ENCODE data around the gene ITGB3. TPM values are rescaled to one million over a fixed set of nuclear protein-coding genes. Genes with fewer than 3 reads are reported as not detected.
A peak's percentile ranks its signal among the peaks of the same experiment; 100 is the strongest.
"Not testable (repeated sequence)": the region's sequence is repeated elsewhere in the genome, so short reads cannot be mapped to it uniquely, and the experiment has no call there.

Gene ITGB3
- total and polyA plus RNA-seq, 5 donors from 2014 or later: 0.05 to 18.4 TPM; not detected in 3

DNA sequence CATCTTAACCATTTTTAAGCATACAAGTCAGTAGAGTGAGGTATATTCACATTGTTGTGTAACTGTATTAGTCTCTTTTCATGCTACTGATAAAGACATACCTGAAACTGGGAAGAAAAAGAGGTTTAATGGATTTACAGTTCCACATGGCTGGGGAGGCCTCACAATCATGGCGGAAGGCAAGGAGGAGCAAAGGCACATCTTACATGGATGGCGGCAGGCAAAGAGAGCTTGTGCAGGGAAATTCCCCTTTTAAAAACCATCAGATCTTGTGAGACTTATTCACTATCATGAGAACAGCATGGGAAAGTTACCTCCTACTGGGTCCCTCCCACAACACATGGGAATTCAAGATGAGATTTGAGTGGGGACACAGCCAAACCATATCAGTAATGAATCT, 29.6 kb upstream of the ITGB3 start:
- not testable (repeated sequence) for H3K4me3 Mint-ChIP-seq; H3K36me3 ChIP-seq (ENCODE audit: control insufficient read depth, insufficient read depth, low read length); H3K27me3 Mint-ChIP-seq; H3K4me3 ChIP-seq (ENCODE audit: low read depth, low read length); H3K27ac ChIP-seq (ENCODE audit: insufficient read depth, low read length, poor library complexity, severe bottlenecking); H3K36me3 Mint-ChIP-seq; H3K4me1 ChIP-seq (ENCODE audit: control insufficient read depth, insufficient read depth, low read length, poor library complexity, severe bottlenecking); H3K27me3 ChIP-seq (ENCODE audit: control insufficient read depth, insufficient read depth, low read length); DNase-seq; ATAC-seq (ENCODE audit: low read depth in 2 of 2); H3K9me3 ChIP-seq (ENCODE audit: control insufficient read depth in 2 of 2, low read length in 2 of 2); H3K9me3 Mint-ChIP-seq; H3K27ac Mint-ChIP-seq
- peaks cover 0 to 19% (median 5%) of the 10 kb centered on the region in 4 donors for H3K4me1 Mint-ChIP-seq

DNA sequence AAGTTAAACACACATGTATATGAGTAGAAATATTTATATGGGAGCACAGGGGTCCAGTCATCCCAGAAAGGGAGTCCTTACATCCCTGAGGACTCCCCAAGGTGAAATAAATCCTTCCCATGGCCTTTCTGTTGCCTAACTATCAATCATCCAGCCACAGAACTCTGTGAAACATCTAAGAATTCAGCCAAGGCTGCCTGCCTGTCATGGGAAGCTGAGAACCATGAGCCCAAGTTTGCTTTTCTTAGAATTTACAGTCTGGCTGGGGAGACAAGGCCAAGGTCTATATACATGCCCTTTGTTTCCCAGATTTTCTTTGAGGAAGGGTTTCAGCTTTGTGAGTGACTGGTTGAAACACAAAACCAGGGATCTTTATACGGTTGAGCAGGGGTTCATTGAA, 28.7 kb upstream of the ITGB3 start:
- peaks cover 5% of the 10 kb centered on the region for H3K27me3 Mint-ChIP-seq
- ATAC-seq (ENCODE audit: low read depth in 2 of 2): no peak
- no peak overlapping the region for H3K27ac ChIP-seq (ENCODE audit: insufficient read depth, low read length, poor library complexity, severe bottlenecking)
- H3K27me3 ChIP-seq (ENCODE audit: control insufficient read depth, insufficient read depth, low read length): no peaks in the 10 kb centered on the region
- peaks cover 10% of the 10 kb centered on the region for H3K4me1 ChIP-seq (ENCODE audit: control insufficient read depth, insufficient read depth, low read length, poor library complexity, severe bottlenecking)
- no peak overlapping the region for H3K27ac Mint-ChIP-seq
- no peaks in the 10 kb centered on the region for H3K9me3 ChIP-seq (ENCODE audit: control insufficient read depth in 2 of 2, low read length in 2 of 2)
- no peaks in the 10 kb centered on the region for H3K36me3 Mint-ChIP-seq
- no peaks in the 10 kb centered on the region for H3K36me3 ChIP-seq (ENCODE audit: control insufficient read depth, insufficient read depth, low read length)
- H3K4me1 Mint-ChIP-seq: peaks cover 0 to 22% (median 12%) of the 10 kb centered on the region in 4 donors
- no peak overlapping the region for H3K4me3 ChIP-seq (ENCODE audit: low read depth, low read length)
- H3K4me3 Mint-ChIP-seq: no peak overlapping the region
- peaks cover 0 to 1% (median 0%) of the 10 kb centered on the region in 7 donors for H3K9me3 Mint-ChIP-seq
- no peak for DNase-seq

DNA sequence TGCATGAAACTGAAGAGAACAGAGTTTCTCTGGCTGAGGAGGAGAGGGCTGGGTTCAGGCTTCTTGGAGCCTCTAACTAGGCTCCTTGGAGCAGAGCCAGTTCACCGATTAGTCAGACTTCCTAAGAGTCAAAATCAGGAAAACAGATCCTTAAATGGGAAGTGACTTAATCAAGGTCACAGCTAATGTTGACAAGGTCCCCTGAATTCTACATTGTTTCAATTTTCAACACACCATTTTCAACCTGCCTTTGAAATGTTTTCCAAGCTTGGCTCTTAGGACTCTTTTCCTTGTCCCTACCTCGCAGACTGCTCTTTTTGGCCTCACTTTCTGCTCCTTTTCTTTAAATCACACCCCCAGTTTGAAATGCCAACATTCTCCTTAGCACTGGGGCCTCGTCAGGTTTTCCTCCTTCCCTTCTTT, 28.2 kb upstream of the ITGB3 start:
- Mint-ChIP-seq H3K27ac (peak overlapping the region in 1 of 3 donors; percentile 46), H3K4me1 (peaks cover 0 to 21% (median 13%) of the 10 kb centered on the region in 4 donors), H3K4me3 (no peak overlapping the region), H3K36me3 (no peaks in the 10 kb centered on the region), H3K9me3 (peaks cover 0 to 1% (median 0%) of the 10 kb centered on the region in 7 donors), H3K27me3 (peaks cover 5% of the 10 kb centered on the region)
- no peaks in the 10 kb centered on the region for H3K9me3 ChIP-seq (ENCODE audit: control insufficient read depth in 2 of 2, low read length in 2 of 2)
- H3K27ac ChIP-seq (ENCODE audit: insufficient read depth, low read length, poor library complexity, severe bottlenecking): no peak overlapping the region
- H3K4me3 ChIP-seq (ENCODE audit: low read depth, low read length): no peak overlapping the region
- DNase-seq (no peak), ATAC-seq (ENCODE audit: low read depth in 2 of 2) (no peak)
- no peaks in the 10 kb centered on the region for H3K36me3 ChIP-seq (ENCODE audit: control insufficient read depth, insufficient read depth, low read length)
- no peaks in the 10 kb centered on the region for H3K27me3 ChIP-seq (ENCODE audit: control insufficient read depth, insufficient read depth, low read length)
- H3K4me1 ChIP-seq (ENCODE audit: control insufficient read depth, insufficient read depth, low read length, poor library complexity, severe bottlenecking): peaks cover 9% of the 10 kb centered on the region

DNA sequence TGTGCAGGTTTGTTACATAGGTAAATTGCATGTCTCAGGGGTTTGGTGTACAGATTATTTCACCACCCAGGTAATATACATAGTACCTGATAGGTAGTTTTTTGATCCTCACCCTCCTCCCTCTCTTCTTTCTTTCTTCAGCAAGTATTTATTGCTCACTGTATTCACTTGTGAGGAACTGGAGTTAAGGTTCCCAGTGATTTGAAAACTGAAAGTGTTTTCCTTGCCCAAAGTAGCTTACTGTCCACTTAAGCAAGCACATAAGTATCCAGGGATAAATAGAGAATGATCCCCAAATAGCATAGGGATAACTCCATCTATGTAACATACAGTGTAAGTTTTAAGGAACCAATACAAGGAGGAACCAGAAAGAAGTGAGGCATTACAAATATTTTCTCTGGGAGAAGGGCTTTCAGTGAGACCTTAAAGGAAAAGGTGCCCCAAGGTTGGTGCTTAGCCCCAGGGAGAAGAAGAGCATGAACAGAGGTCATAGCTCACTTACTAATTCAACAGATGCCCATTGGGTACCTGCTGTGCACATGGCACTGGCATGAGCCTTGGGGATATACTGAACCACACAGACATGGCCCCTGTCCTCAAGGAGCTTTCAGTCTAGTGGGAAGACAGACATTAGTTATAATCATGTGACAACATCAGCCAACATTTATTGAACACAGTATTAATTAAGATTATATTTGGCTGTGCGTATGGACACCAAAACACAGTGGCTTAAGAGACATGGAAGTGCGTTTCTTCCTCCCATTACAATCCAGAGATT, 27.5 kb upstream of the ITGB3 start:
- H3K36me3 ChIP-seq (ENCODE audit: control insufficient read depth, insufficient read depth, low read length): no peaks in the 10 kb centered on the region
- no peak overlapping the region for H3K27ac ChIP-seq (ENCODE audit: insufficient read depth, low read length, poor library complexity, severe bottlenecking)
- H3K4me1 ChIP-seq (ENCODE audit: control insufficient read depth, insufficient read depth, low read length, poor library complexity, severe bottlenecking): peaks cover 3% of the 10 kb centered on the region
- no peaks in the 10 kb centered on the region for H3K27me3 ChIP-seq (ENCODE audit: control insufficient read depth, insufficient read depth, low read length)
- ATAC-seq (ENCODE audit: low read depth in 2 of 2) (no peak), DNase-seq (no peak)
- H3K36me3 Mint-ChIP-seq: no peaks in the 10 kb centered on the region
- H3K4me3 Mint-ChIP-seq: no peak overlapping the region
- no peaks in the 10 kb centered on the region for H3K9me3 ChIP-seq (ENCODE audit: control insufficient read depth in 2 of 2, low read length in 2 of 2)
- peak overlapping the region in 1 of 3 donors; percentile 46 for H3K27ac Mint-ChIP-seq
- H3K4me1 Mint-ChIP-seq: peaks cover 0 to 16% (median 12%) of the 10 kb centered on the region in 4 donors
- peaks cover 5% of the 10 kb centered on the region for H3K27me3 Mint-ChIP-seq
- H3K9me3 Mint-ChIP-seq: peaks cover 0 to 1% (median 0%) of the 10 kb centered on the region in 7 donors
- no peak overlapping the region for H3K4me3 ChIP-seq (ENCODE audit: low read depth, low read length)

DNA sequence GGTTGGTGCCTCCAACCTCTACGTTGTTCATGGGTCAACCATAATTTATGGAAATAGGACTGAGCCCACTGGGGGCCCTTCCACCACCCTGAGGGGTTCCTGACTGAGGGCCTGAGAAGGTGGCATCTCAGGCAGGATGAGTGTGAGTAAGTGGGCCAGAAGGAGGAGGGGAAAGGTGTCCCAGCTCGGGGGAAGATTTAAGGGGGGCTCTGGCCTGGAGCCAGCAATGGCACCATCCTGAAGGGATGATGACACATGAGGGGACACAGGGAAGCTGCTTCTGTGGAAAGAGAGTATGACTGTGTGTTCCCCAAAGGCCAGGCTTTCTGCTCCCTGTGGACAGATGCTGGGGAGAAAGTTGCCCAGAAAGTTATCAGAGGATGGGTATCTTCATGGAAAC, 25.8 kb upstream of the ITGB3 start:
- Histone ChIP-seq H3K36me3 (ENCODE audit: control insufficient read depth, insufficient read depth, low read length) (no peaks in the 10 kb centered on the region), H3K4me3 (ENCODE audit: low read depth, low read length) (no peak overlapping the region), H3K27me3 (ENCODE audit: control insufficient read depth, insufficient read depth, low read length) (no peaks in the 10 kb centered on the region), H3K9me3 (ENCODE audit: control insufficient read depth in 2 of 2, low read length in 2 of 2) (no peaks in the 10 kb centered on the region), H3K27ac (ENCODE audit: insufficient read depth, low read length, poor library complexity, severe bottlenecking) (no peak overlapping the region), H3K4me1 (ENCODE audit: control insufficient read depth, insufficient read depth, low read length, poor library complexity, severe bottlenecking) (peaks cover 3% of the 10 kb centered on the region)
- no peak overlapping the region for H3K27ac Mint-ChIP-seq
- ATAC-seq (ENCODE audit: low read depth in 2 of 2) (no peak), DNase-seq (no peak)
- H3K9me3 Mint-ChIP-seq: no peaks in the 10 kb centered on the region
- H3K36me3 Mint-ChIP-seq: no peaks in the 10 kb centered on the region
- peaks cover 5% of the 10 kb centered on the region for H3K27me3 Mint-ChIP-seq
- no peak overlapping the region for H3K4me3 Mint-ChIP-seq
- peaks cover 0 to 13% (median 11%) of the 10 kb centered on the region in 4 donors for H3K4me1 Mint-ChIP-seq

DNA sequence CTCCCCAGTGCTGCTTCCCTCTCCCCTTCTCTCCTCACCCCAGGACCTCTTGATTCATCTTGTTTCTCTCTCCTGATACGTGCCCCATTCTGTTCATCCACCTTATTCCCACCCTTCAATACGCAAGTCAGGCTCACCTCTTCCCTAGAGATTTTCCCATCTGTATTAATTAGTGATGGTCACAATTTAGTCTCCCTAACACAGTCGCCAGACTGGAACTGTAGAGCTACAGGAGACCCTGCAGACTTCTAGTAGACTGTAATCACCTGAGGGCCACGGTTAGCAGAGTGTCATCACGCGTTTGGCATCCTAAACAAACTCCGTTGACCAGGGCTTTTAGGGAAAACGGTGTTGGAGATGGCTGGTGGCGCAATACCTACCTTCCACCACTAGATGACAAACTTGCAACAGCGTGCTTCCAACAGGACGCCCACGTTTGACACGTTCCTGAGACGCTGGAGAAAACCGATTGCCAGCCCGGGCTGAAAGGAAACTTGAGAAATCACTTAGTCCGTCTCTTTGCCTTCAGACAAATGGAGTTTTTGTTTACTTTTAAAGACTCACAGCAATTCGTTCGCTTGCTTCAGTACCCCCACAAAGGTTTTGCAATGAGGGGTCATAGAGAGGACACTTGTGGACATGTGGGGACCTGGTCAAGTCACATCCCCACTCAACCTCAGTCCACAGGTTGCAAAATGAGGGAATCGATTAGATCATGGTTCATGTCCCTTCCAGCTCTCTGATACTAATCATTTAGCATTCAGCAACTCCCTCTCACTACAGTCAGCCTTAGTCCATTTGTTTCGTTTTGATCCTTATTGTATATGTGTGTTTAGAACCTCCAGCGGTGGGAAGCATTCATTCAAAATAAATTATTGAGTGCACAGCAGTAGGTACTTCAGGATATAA, 23.8 kb upstream of the ITGB3 start:
- peak overlapping the region; percentile 73 for H3K4me3 ChIP-seq (ENCODE audit: low read depth, low read length)
- DNase-seq (peak; percentile 38 to 79 (median 54)), ATAC-seq (ENCODE audit: low read depth in 2 of 2) (peak; percentile 74 to 85)
- Mint-ChIP-seq H3K27ac (peak overlapping the region in 2 of 3 donors; percentile 50 to 90), H3K4me3 (peak overlapping the region in 2 of 4 donors; percentile 67 to 72), H3K27me3 (peaks cover 5% of the 10 kb centered on the region), H3K36me3 (no peaks in the 10 kb centered on the region), H3K9me3 (no peaks in the 10 kb centered on the region), H3K4me1 (peaks cover 0 to 13% (median 11%) of the 10 kb centered on the region in 4 donors)
- H3K9me3 ChIP-seq (ENCODE audit: control insufficient read depth in 2 of 2, low read length in 2 of 2): no peaks in the 10 kb centered on the region
- peaks cover 3% of the 10 kb centered on the region for H3K4me1 ChIP-seq (ENCODE audit: control insufficient read depth, insufficient read depth, low read length, poor library complexity, severe bottlenecking)
- no peaks in the 10 kb centered on the region for H3K36me3 ChIP-seq (ENCODE audit: control insufficient read depth, insufficient read depth, low read length)
- H3K27me3 ChIP-seq (ENCODE audit: control insufficient read depth, insufficient read depth, low read length): no peaks in the 10 kb centered on the region
- H3K27ac ChIP-seq (ENCODE audit: insufficient read depth, low read length, poor library complexity, severe bottlenecking): no peak overlapping the region

DNA sequence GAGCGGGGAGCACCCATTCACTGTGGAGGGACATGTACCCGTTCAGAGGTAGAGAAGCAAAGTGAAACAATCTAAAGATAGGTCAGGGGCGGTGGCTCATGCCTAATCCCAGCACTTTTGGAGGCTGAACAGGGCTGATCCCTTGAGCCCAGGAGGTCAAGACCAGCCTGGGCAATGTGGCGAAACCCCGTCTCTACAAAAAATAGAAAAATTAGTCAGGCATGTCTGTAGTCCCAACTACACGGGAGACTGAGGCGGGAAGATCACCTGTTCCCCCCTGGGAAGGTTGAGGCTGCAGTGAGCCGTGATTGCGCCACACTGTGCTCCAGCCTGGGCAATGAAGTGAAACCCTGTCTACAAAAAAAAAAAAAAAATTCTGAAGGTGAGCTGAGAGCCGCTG, 22.8 kb upstream of the ITGB3 start:
- no peaks in the 10 kb centered on the region for H3K36me3 Mint-ChIP-seq
- Histone ChIP-seq H3K4me1 (ENCODE audit: control insufficient read depth, insufficient read depth, low read length, poor library complexity, severe bottlenecking) (peaks cover 3% of the 10 kb centered on the region), H3K27ac (ENCODE audit: insufficient read depth, low read length, poor library complexity, severe bottlenecking) (no peak overlapping the region), H3K36me3 (ENCODE audit: control insufficient read depth, insufficient read depth, low read length) (no peaks in the 10 kb centered on the region), H3K9me3 (ENCODE audit: control insufficient read depth in 2 of 2, low read length in 2 of 2) (no peaks in the 10 kb centered on the region), H3K4me3 (ENCODE audit: low read depth, low read length) (no peak overlapping the region), H3K27me3 (ENCODE audit: control insufficient read depth, insufficient read depth, low read length) (no peaks in the 10 kb centered on the region)
- ATAC-seq (ENCODE audit: low read depth in 2 of 2) (no peak), DNase-seq (no peak)
- H3K4me1 Mint-ChIP-seq: peaks cover 0 to 13% (median 11%) of the 10 kb centered on the region in 4 donors
- no peak overlapping the region for H3K4me3 Mint-ChIP-seq
- H3K27me3 Mint-ChIP-seq: peaks cover 5% of the 10 kb centered on the region
- no peaks in the 10 kb centered on the region for H3K9me3 Mint-ChIP-seq
- H3K27ac Mint-ChIP-seq: peak overlapping the region in 1 of 3 donors; percentile 61

Measured in CD4-positive, CD25-positive, alpha-beta regulatory T cell (primary cell).